CD4-positive, alpha-beta memory T cell (primary cell): ENCODE measurements around the gene ZG16. TPM values are rescaled to one million over a fixed set of nuclear protein-coding genes. Genes with fewer than 3 reads are reported as not detected.
"Not testable (repeated sequence)": the region's sequence is repeated elsewhere in the genome, so short reads cannot be mapped to it uniquely, and the experiment has no call there.

Source experiments
- CTCF ChIA-PET: fragments of 350-600 bp; sonication (Branson Sonifier 250); formaldehyde crosslinking; loops from one replicate; lab custom pipeline; 2021; ENCODE audit warnings: inconsistent platforms; ENCODE audit not compliant: partially characterized antibody; lab: Charles Lee
- POLR2A ChIA-PET: fragments of 350-600 bp; sonication (Branson Sonifier 250); formaldehyde crosslinking; loops from one replicate; lab custom pipeline; 2021; ENCODE audit not compliant: partially characterized antibody; lab: Charles Lee
- DNase-seq, 5 donors: peaks; one replicate each; pipeline versions ENCODE4 v3.0.0 to v3.0.0-alpha.2; 2020 to 2022; ENCODE audit warnings: mixed read lengths in 1 of 5
- H3K27ac ChIP-seq: one replicate; pipeline ENCODE4 v1.7.0; 2013; ENCODE audit warnings: low read depth, low read length
- H3K27me3 ChIP-seq: 2 replicates; pipeline ENCODE4 v1.7.0; 2013; ENCODE audit warnings: mild to moderate bottlenecking, low read length, moderate library complexity; ENCODE audit not compliant: insufficient read depth
- H3K36me3 ChIP-seq: 2 replicates; pipeline ENCODE4 v1.7.0; 2013; ENCODE audit warnings: mild to moderate bottlenecking, low read length, moderate library complexity; ENCODE audit not compliant: insufficient read depth
- H3K4me1 ChIP-seq: 2 replicates; pipeline ENCODE4 v1.7.0; 2013; ENCODE audit warnings: mild to moderate bottlenecking, low read length, moderate library complexity; ENCODE audit not compliant: insufficient read depth
- H3K4me3 ChIP-seq, 2 donors: one replicate each; pipeline ENCODE4 v1.7.0; 2013; ENCODE audit warnings: low read length in 2 of 2, mild to moderate bottlenecking in 1 of 2
- H3K9me3 ChIP-seq, 2 donors: one replicate each; pipeline ENCODE4 v1.7.0; 2013; ENCODE audit warnings: low read length in 2 of 2, control low read depth in 1 of 2; ENCODE audit not compliant: control insufficient read depth in 1 of 2
- H3K27ac Mint-ChIP-seq, 7 donors: one replicate each; pipeline ENCODE4 v1.8.0; 2020 to 2021; ENCODE audit warnings: mixed read lengths in 7 of 7, mild to moderate bottlenecking in 6 of 7, inconsistent platforms in 3 of 7, moderate library complexity in 3 of 7
- H3K27me3 Mint-ChIP-seq, 2 donors: one replicate each; pipeline ENCODE4 v1.8.0; 2020 to 2021; ENCODE audit warnings: mixed read lengths in 2 of 2
- H3K36me3 Mint-ChIP-seq, 2 donors: one replicate each; pipeline ENCODE4 v1.8.0; 2020 to 2021; ENCODE audit warnings: mixed read lengths in 2 of 2, inconsistent platforms in 1 of 2, mild to moderate bottlenecking in 1 of 2
- H3K4me1 Mint-ChIP-seq, 4 donors: one replicate each; pipeline ENCODE4 v1.8.0; 2020 to 2021; ENCODE audit warnings: mixed read lengths in 4 of 4, mild to moderate bottlenecking in 1 of 4
- H3K4me3 Mint-ChIP-seq, 8 donors: one replicate each; pipeline ENCODE4 v1.8.0; 2020 to 2021; ENCODE audit warnings: mixed read lengths in 8 of 8, mild to moderate bottlenecking in 7 of 8, moderate library complexity in 6 of 8, inconsistent platforms in 3 of 8
- H3K9me3 Mint-ChIP-seq, 8 donors: one replicate each; pipeline ENCODE4 v1.8.0; 2020 to 2021; ENCODE audit warnings: mixed read lengths in 8 of 8, mild to moderate bottlenecking in 5 of 8, inconsistent platforms in 3 of 8, moderate library complexity in 1 of 8
- intact Hi-C: fragments of 100-400 bp; cut with micrococcal nuclease; formaldehyde crosslinking; loops from one replicate; pipeline ENCODE4 v1.15.1; 2023
- polyA plus RNA-seq, 2 donors: library from polyadenylated mRNA; unstranded; fragments of 300-500 nt; fragmentation: Illumina TruSeq; gene quantifications; one replicate each; pipeline ENCODE4 v1.2.3, GENCODE V29; 2021
- total RNA-seq, 2 experiments: library from RNA; stranded (reverse); gene quantifications; one replicate each; pipeline ENCODE4 v1.2.3, GENCODE V29; 2021

Gene ZG16
- total and polyA plus RNA-seq, 4 experiments from 2014 or later, result not detected

DNA sequence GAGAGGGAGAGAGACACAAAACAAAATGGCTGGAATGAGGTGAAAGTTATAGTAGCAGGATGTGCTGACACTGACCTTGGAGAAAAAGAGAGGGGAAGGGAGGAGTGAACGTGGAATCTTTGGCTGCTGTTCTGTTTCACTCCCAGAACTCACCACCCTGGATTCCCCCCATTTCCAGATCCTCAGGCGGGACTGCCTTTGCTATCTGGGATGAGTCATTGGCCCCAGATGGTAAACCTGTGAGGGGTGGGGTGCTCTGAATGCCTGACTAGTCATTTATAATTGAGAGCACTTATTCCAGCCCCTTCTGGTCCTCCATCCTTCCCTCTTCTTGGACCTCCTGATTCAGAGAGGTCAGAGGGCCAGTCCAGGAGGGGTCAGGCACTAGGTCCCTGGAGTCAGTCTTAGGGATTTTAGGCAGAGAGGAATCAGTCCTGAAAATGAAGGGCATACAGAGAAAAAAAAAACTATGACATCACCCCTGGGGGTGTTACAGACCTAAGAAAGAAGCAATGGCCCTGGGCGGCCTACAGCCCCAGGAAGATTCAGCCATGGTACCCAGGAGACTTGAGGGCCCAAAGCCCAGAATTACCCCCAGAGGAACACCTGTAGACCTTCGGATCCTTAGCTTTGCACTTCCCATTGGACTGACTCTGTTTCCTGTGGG is 2.2 kb upstream of the ZG16 start:
- DNase-seq, result no peak
- Mint-ChIP-seq H3K27me3 (no peaks in the 10 kb centered on the region), H3K9me3 (no peaks in the 10 kb centered on the region), H3K4me3 (no peak overlapping the region), H3K27ac (peak overlapping the region in 1 of 7 donors; percentile 62), H3K4me1 (peaks cover 0 to 6% (median 3%) of the 10 kb centered on the region in 4 donors), H3K36me3 (no peaks in the 10 kb centered on the region)
- ChIA-PET CTCF (interaction anchor here (1.1 kb wide), 1 partner anchor 74 kb away, joined by 3 read pairs; no protein-coding TSS in a partner anchor), POLR2A (interaction anchor here (1.2 kb wide), 2 partner anchors 21 to 37 kb away, joined by 3 read pairs; no protein-coding TSS in a partner anchor)
- intact Hi-C loops, result no loop called here
- Histone ChIP-seq H3K4me3 (no peak overlapping the region), H3K27me3 (no peaks in the 10 kb centered on the region), H3K36me3 (no peaks in the 10 kb centered on the region), H3K4me1 (no peaks in the 10 kb centered on the region), H3K27ac (no peak overlapping the region), H3K9me3 (no peaks in the 10 kb centered on the region)

- peaks cover 0 to 7% (median 0%) of the 10 kb centered on the region in 8 donors for H3K9me3 Mint-ChIP-seq
- CTCF ChIA-PET, result interaction anchor here (1.2 to 1.5 kb wide), 2 partner anchors 11 kb away, joined by 4 to 5 read pairs; partner anchors contain the start of gene KIF22
These were observed 1.4 kb downstream of the ZG16 start for GRCh38 chr16:29779474-29779873.

GRCh38 chr16:29783094-29783953 is 5.3 kb downstream of the ZG16 start:
- DNase-seq, intact Hi-C loops, H3K27me3 ChIP-seq, H3K36me3 ChIP-seq, H3K9me3 ChIP-seq, H3K36me3 Mint-ChIP-seq, H3K9me3 Mint-ChIP-seq, H3K27ac ChIP-seq, H3K4me3 ChIP-seq, H3K27me3 Mint-ChIP-seq: not testable (repeated sequence)
- ChIA-PET CTCF (interaction anchor here (0.7 to 4.8 kb wide), 8 partner anchors 25 to 83 kb away, joined by 3 to 57 read pairs (median 10); no protein-coding TSS in a partner anchor), POLR2A (interaction anchor here (0.6 to 4.6 kb wide), 5 partner anchors 11 to 81 kb away, joined by 4 to 93 read pairs (median 31); partner anchors contain the start of gene C16orf54)
- H3K4me1 ChIP-seq, result peaks cover 18% of the 10 kb centered on the region
- H3K27ac Mint-ChIP-seq, result peak overlapping the region in 4 of 7 donors; percentile 33 to 92 (median 80)
- H3K4me3 Mint-ChIP-seq, result peak overlapping the region in 1 of 8 donors; percentile 28
- peaks cover 11 to 28% (median 21%) of the 10 kb centered on the region in 4 donors for H3K4me1 Mint-ChIP-seq

More at GRCh38 chr16:29779474-29779873, 1.4 kb downstream of the ZG16 start:
- no peak overlapping the region for H3K4me3 Mint-ChIP-seq
- H3K27ac ChIP-seq, result no peak overlapping the region
- peaks cover 7% of the 10 kb centered on the region for H3K4me1 ChIP-seq
- POLR2A ChIA-PET, result no interaction called here
- H3K9me3 ChIP-seq, result no peaks in the 10 kb centered on the region
- DNase-seq, result no peak
- H3K4me1 Mint-ChIP-seq, result peaks cover 7 to 15% (median 10%) of the 10 kb centered on the region in 4 donors
- no peaks in the 10 kb centered on the region for H3K36me3 Mint-ChIP-seq
- H3K27me3 Mint-ChIP-seq, result no peaks in the 10 kb centered on the region
- H3K4me3 ChIP-seq, result no peak overlapping the region
- H3K27me3 ChIP-seq, result no peaks in the 10 kb centered on the region
- H3K27ac Mint-ChIP-seq, result peak overlapping the region in 1 of 7 donors; percentile 29
- no peaks in the 10 kb centered on the region for H3K36me3 ChIP-seq
- intact Hi-C loops, result no loop called here

- H3K36me3 ChIP-seq, result no peaks in the 10 kb centered on the region
- H3K36me3 Mint-ChIP-seq, result no peaks in the 10 kb centered on the region
- no peak overlapping the region for H3K4me3 ChIP-seq
- peaks cover 0 to 7% (median 0%) of the 10 kb centered on the region in 8 donors for H3K9me3 Mint-ChIP-seq
- DNase-seq, result peak; percentile 17 to 54 (median 36)
- peak overlapping the region; percentile 33 to 92 (median 88) for H3K27ac Mint-ChIP-seq
- H3K27me3 ChIP-seq, result no peaks in the 10 kb centered on the region
- no peaks in the 10 kb centered on the region for H3K9me3 ChIP-seq
- H3K4me1 Mint-ChIP-seq, result peaks cover 9 to 27% (median 22%) of the 10 kb centered on the region in 4 donors
- intact Hi-C loops, result no loop called here
- H3K4me1 ChIP-seq, result peaks cover 18% of the 10 kb centered on the region
- CTCF ChIA-PET, result interaction anchor here (0.6 to 4.8 kb wide), 21 partner anchors 9 to 273 kb away, joined by 3 to 57 read pairs (median 7); partner anchors contain the start of genes C16orf54 and PAGR1
- no peaks in the 10 kb centered on the region for H3K27me3 Mint-ChIP-seq
- H3K4me3 Mint-ChIP-seq, result peak overlapping the region in 5 of 8 donors; percentile 4 to 86 (median 63)
- POLR2A ChIA-PET, result interaction anchor here (0.6 to 4.6 kb wide), 16 partner anchors 10 to 133 kb away, joined by 3 to 93 read pairs (median 8); partner anchors contain the start of genes C16orf54, MAZ and PAGR1
- H3K27ac ChIP-seq, result no peak overlapping the region
These were observed 6.1 kb downstream of the ZG16 start for GRCh38 chr16:29784157-29784556.

DNA sequence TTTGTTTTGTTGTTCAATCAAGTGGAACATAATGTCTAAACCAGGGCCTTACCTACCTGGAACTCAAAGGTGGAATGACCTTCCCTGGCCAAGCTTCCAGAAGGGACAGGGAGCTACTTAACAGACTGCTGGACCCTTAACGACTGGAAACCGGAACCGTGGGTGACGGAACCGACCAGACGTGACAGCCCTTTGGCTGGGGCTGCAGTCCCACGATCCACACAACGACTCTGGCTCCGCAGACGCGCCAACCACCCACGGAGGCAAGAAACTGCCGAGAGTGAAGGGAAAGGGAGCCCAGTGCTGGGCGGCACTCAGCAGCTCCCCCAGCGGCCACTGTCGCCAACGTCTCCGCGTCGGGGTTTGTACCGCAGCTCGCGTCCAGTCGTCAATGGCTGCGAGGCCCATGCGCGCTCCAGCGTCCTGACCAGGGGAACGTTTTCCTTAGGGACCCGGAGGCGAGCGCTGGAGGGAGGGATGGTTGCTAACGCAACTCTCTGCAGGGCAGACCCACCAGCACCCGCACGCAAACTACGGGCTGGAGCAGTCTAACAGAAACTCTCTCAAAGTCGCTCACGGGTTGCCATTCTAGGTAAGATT is 6.9 kb downstream of the ZG16 start:
- no peaks in the 10 kb centered on the region for H3K36me3 ChIP-seq
- Mint-ChIP-seq H3K4me3 (peak overlapping the region; percentile 57 to 86 (median 78)), H3K27ac (peak overlapping the region; percentile 33 to 92 (median 87)), H3K9me3 (peaks cover 0 to 7% (median 0%) of the 10 kb centered on the region in 8 donors), H3K36me3 (no peaks in the 10 kb centered on the region), H3K27me3 (no peaks in the 10 kb centered on the region), H3K4me1 (peaks cover 12 to 30% (median 24%) of the 10 kb centered on the region in 4 donors)
- H3K9me3 ChIP-seq, result no peaks in the 10 kb centered on the region
- H3K4me1 ChIP-seq, result peaks cover 25% of the 10 kb centered on the region
- no peaks in the 10 kb centered on the region for H3K27me3 ChIP-seq
- H3K27ac ChIP-seq, result peak overlapping the region; percentile 47
- intact Hi-C loops, result loop anchor here (1.0 kb wide), 2 partner anchors 75 to 83 kb away; no protein-coding TSS in a partner anchor
- POLR2A ChIA-PET, result interaction anchor here (0.6 to 4.6 kb wide), 24 partner anchors 10 to 141 kb away, joined by 3 to 93 read pairs (median 6); partner anchors contain the start of genes C16orf54, KCTD13, MAZ and PAGR1
- H3K4me3 ChIP-seq, result peak overlapping the region in 1 of 2 donors; percentile 44
- CTCF ChIA-PET, result interaction anchor here (0.6 to 4.8 kb wide), 32 partner anchors 10 to 272 kb away, joined by 3 to 57 read pairs (median 5); partner anchors contain the start of genes C16orf54 and PAGR1
- DNase-seq, result peak; percentile 70 to 77 (median 74)

DNA sequence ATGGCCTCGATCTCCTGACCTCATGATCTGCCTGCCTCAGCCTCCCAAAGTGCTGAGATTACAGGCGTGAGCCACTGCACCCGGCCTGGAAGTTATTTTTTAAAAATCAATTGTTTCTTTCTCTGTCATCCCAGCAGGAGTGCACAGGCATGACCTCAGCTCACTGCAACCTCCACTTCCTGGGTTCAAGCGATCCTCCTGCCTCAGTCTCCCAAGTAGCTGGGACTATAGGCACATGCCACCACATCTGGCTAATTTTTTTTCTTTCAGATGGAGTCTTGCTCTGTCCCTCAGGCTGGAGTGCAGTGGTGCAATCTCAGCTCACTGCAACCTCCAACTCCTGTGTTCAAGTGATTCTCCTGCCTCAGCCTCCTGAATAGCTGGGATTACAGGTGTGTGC is 9.1 kb downstream of the ZG16 start:
- H3K9me3 ChIP-seq, DNase-seq, H3K36me3 ChIP-seq, intact Hi-C loops, H3K9me3 Mint-ChIP-seq, H3K4me3 ChIP-seq, H3K27ac ChIP-seq, H3K27me3 ChIP-seq, H3K4me3 Mint-ChIP-seq, H3K27me3 Mint-ChIP-seq: not testable (repeated sequence)
- ChIA-PET POLR2A (interaction anchor here (1.0 to 4.6 kb wide), 3 partner anchors 24 to 85 kb away, joined by 4 to 93 read pairs (median 4); partner anchors contain the start of gene C16orf54), CTCF (interaction anchor here (2.3 to 4.8 kb wide), 7 partner anchors 17 to 86 kb away, joined by 7 to 57 read pairs (median 35); partner anchors contain the start of gene C16orf54)
- H3K4me1 ChIP-seq, result peaks cover 36% of the 10 kb centered on the region
- peaks cover 22 to 52% (median 37%) of the 10 kb centered on the region in 4 donors for H3K4me1 Mint-ChIP-seq
- H3K36me3 Mint-ChIP-seq, result peaks cover 0 to 15% of the 10 kb centered on the region in 2 donors
- H3K27ac Mint-ChIP-seq, result peak overlapping the region in 2 of 7 donors; percentile 30 to 47
